Neural progenitor cell (in vitro differentiated cells): ENCODE measurements around the gene KCNQ1.

Experiments
- CTCF ChIP-seq: fragments of 200-600 bp; sonication (generic); IDR thresholded peaks from 2 replicates; pipeline ENCODE4 v1.5.1; 2017; ENCODE audit warnings: antibody characterized with exemption, mild to moderate bottlenecking
- EZH2 ChIP-seq: fragments of 200-600 bp; sonication (generic); IDR thresholded peaks from 2 replicates; pipeline ENCODE4 v1.6.1; 2017; ENCODE audit warnings: antibody characterized with exemption, mild to moderate bottlenecking, moderate library complexity
- EZH2phosphoT487 ChIP-seq: fragments of 200-600 bp; sonication (generic); IDR thresholded peaks from 2 replicates; pipeline ENCODE4 v1.6.1; 2017; ENCODE audit warnings: antibody characterized with exemption

- no peak for TF ChIP-seq EZH2
- TF ChIP-seq CTCF = no peak
- no peak for TF ChIP-seq EZH2phosphoT487
These were observed 86.0 kb downstream of the KCNQ1 start for GRCh38 chr11:2530855-2531200.
